ENCODE data around the gene PPP6R3. TPM values are rescaled to one million over a fixed set of nuclear protein-coding genes. Genes with fewer than 3 reads are reported as not detected.
"Not testable (repeated sequence)": the region's sequence is repeated elsewhere in the genome, so short reads cannot be mapped to it uniquely, and the experiment has no call there.

The PPP6R3 gene
- total RNA-seq, 1 donor from 2014 or later, result 133 TPM

- no peak for DNase-seq (ENCODE audit: low read depth in 2 of 2)
These were observed 3.2 kb upstream of the PPP6R3 start for GRCh38 chr11:68457216-68457897.

- DNase-seq (ENCODE audit: low read depth in 2 of 2), result no peak
These were observed 2.7 kb upstream of the PPP6R3 start for GRCh38 chr11:68457898-68458249.

- DNase-seq (ENCODE audit: low read depth in 2 of 2), result not testable (repeated sequence)
These were observed 2.2 kb upstream of the PPP6R3 start for GRCh38 chr11:68458340-68458739.

GRCh38 chr11:68459886-68460740, 439 bp upstream of the PPP6R3 start:
- DNase-seq (ENCODE audit: low read depth in 2 of 2), result peak; percentile 99 to 100

- DNase-seq (ENCODE audit: low read depth in 2 of 2), result no peak
These were observed 994 bp downstream of the PPP6R3 start for GRCh38 chr11:68461575-68461917.

GRCh38 chr11:68463714-68464113, 3.2 kb downstream of the PPP6R3 start:
- DNase-seq (ENCODE audit: low read depth in 2 of 2), result no peak

- DNase-seq (ENCODE audit: low read depth in 2 of 2), result no peak
These were observed 6.8 kb downstream of the PPP6R3 start for GRCh38 chr11:68467201-68467834.

- DNase-seq (ENCODE audit: low read depth in 2 of 2), result no peak
These were observed 7.8 kb downstream of the PPP6R3 start for GRCh38 chr11:68468217-68468828.

GRCh38 chr11:68469122-68469521, 8.6 kb downstream of the PPP6R3 start:
- DNase-seq (ENCODE audit: low read depth in 2 of 2), result no peak

- no peak for DNase-seq (ENCODE audit: low read depth in 2 of 2)
These were observed 9.1 kb downstream of the PPP6R3 start for GRCh38 chr11:68469642-68470041.

- no peak for DNase-seq (ENCODE audit: low read depth in 2 of 2)
These were observed 9.8 kb downstream of the PPP6R3 start for GRCh38 chr11:68470304-68470811.

- DNase-seq (ENCODE audit: low read depth in 2 of 2), result peak in 1 of 2 donors; percentile 56
These were observed 11.1 kb downstream of the PPP6R3 start for GRCh38 chr11:68471360-68472340.

- no peak for DNase-seq (ENCODE audit: low read depth in 2 of 2)
These were observed 12.2 kb downstream of the PPP6R3 start for GRCh38 chr11:68472778-68473177.

- no peak for DNase-seq (ENCODE audit: low read depth in 2 of 2)
These were observed 13.1 kb downstream of the PPP6R3 start for GRCh38 chr11:68473693-68474092.

GRCh38 chr11:68475626-68476025, 15.1 kb downstream of the PPP6R3 start:
- DNase-seq (ENCODE audit: low read depth in 2 of 2), result not testable (repeated sequence)

GRCh38 chr11:68479390-68479789, 18.8 kb downstream of the PPP6R3 start:
- DNase-seq (ENCODE audit: low read depth in 2 of 2), result no peak

GRCh38 chr11:68480193-68480592, 19.6 kb downstream of the PPP6R3 start:
- DNase-seq (ENCODE audit: low read depth in 2 of 2), result no peak

GRCh38 chr11:68480852-68481510, 20.4 kb downstream of the PPP6R3 start:
- peak in 1 of 2 donors; percentile 58 for DNase-seq (ENCODE audit: low read depth in 2 of 2)

- DNase-seq (ENCODE audit: low read depth in 2 of 2), result no peak
These were observed 21.2 kb downstream of the PPP6R3 start for GRCh38 chr11:68481579-68482240.

GRCh38 chr11:68488623-68489022, 28.1 kb downstream of the PPP6R3 start:
- DNase-seq (ENCODE audit: low read depth in 2 of 2), result no peak

All from lung microvascular endothelial cell (primary cell).